Lung (tissue), 12 donors: ENCODE data around the gene FOXK1. TPM values are rescaled to one million over a fixed set of nuclear protein-coding genes. Genes with fewer than 3 reads are reported as not detected.
A peak's percentile ranks its signal among the peaks of the same experiment; 100 is the strongest.

Experiments
- ATAC-seq: fragments of 200-7000 bp; cut with Tn5 transposase; one replicate; pipeline ENCODE4 v1.9.1; 2020; ENCODE audit warnings: moderate number of reproducible peaks; ENCODE audit not compliant: insufficient read depth, low FRiP score
- DNase-seq, 3 donors: peaks; one replicate each; pipeline ENCODE4 v3.0.0-alpha.2; 2013 to 2017
- H3K27ac ChIP-seq, 2 donors: one replicate each; pipeline ENCODE4 v1.5.1; 2013; ENCODE audit warnings: mild to moderate bottlenecking in 2 of 2, moderate library complexity in 2 of 2, control low read depth in 1 of 2, inconsistent platforms in 1 of 2, low read depth in 1 of 2, low read length in 1 of 2
- H3K27me3 ChIP-seq, 3 donors: one replicate each; pipeline ENCODE4 v1.5.1; 2013; ENCODE audit warnings: low read length in 2 of 3; ENCODE audit not compliant: control insufficient read depth in 3 of 3, insufficient read depth in 3 of 3
- H3K36me3 ChIP-seq, 4 donors: one replicate each; pipeline ENCODE4 v1.5.1; 2013; ENCODE audit warnings: low read length in 4 of 4, mild to moderate bottlenecking in 1 of 4, moderate library complexity in 1 of 4; ENCODE audit not compliant: control insufficient read depth in 4 of 4, insufficient read depth in 4 of 4
- H3K4me1 ChIP-seq, 5 donors: one replicate each; pipeline ENCODE4 v1.5.1; 2013; ENCODE audit warnings: low read length in 5 of 5, mild to moderate bottlenecking in 2 of 5, moderate library complexity in 1 of 5; ENCODE audit not compliant: control insufficient read depth in 5 of 5, insufficient read depth in 5 of 5
- H3K4me3 ChIP-seq: one replicate; pipeline ENCODE4 v1.5.1; 2013; ENCODE audit warnings: mild to moderate bottlenecking, control low read depth, moderate library complexity
- H3K9ac ChIP-seq, 2 donors: one replicate each; pipeline ENCODE4 v1.5.1; 2013; ENCODE audit warnings: low read length in 2 of 2, control low read depth in 1 of 2; ENCODE audit not compliant: insufficient read depth in 1 of 2
- H3K9me3 ChIP-seq, 4 donors: one replicate each; pipeline ENCODE4 v1.5.1; 2013; ENCODE audit warnings: low read length in 3 of 4, mild to moderate bottlenecking in 1 of 4, moderate library complexity in 1 of 4; ENCODE audit not compliant: control insufficient read depth in 4 of 4, insufficient read depth in 3 of 4
- CTCF ChIP-seq: IDR thresholded peaks from 2 replicates; pipeline ENCODE4 v1.5.1; 2012; ENCODE audit warnings: mild to moderate bottlenecking; ENCODE audit errors: control extremely low read depth, extremely low read depth
- WGBS, 2 donors: extraction: QIAGEN DNeasy Blood & Tissue Kit; methylation state at CpG; one replicate each; pipeline ENCODE4 v1.1.7; 2013; 5-methylcytosine and 5-hydroxymethylcytosine counted together
- polyA plus RNA-seq, 2 donors: library from polyadenylated mRNA; stranded (reverse); fragments of 200-250 nt; gene quantifications; one replicate each; pipeline ENCODE4 v1.2.1, GENCODE V29; 2013
- total RNA-seq, 2 donors: library from RNA; depleted of rRNA in 1 of 2; stranded (reverse); fragments of >200 nt in 1 of 2; gene quantifications; one replicate each; pipeline ENCODE4 v1.2.1, GENCODE V29; 2014 to 2021
- donor health status: control.
- donor health status: control.
- donor health status: Bipolar disorder and iron deficiency.
- donor health status: healthy.
- donor health status: DM: yes; HTN: yes; CAD: no.

FOXK1 gene
- total and polyA plus RNA-seq, 4 donors, result 6.4 to 36.2 (median 14.3) TPM

- Histone ChIP-seq H3K9me3 (no peaks in the 10 kb centered on the region), H3K4me3 (no peak overlapping the region), H3K36me3 (peaks cover 0 to 2% (median 0%) of the 10 kb centered on the region in 4 donors), H3K27me3 (no peaks in the 10 kb centered on the region), H3K4me1 (peaks cover 7 to 11% (median 8%) of the 10 kb centered on the region in 5 donors), H3K27ac (peak overlapping the region in 1 of 2 donors; percentile 10), H3K9ac (no peak overlapping the region)
- ATAC-seq (no peak), DNase-seq (no peak)
- no peak for TF ChIP-seq CTCF
- WGBS, 2 donors, result 51 to 72% methylated on average over 15 of the region's 15 CpGs
Measured at GRCh38 chr7:4733936-4734528, 51.9 kb downstream of the FOXK1 start.

- DNase-seq (no peak), ATAC-seq (no peak)
- Histone ChIP-seq H3K27me3 (no peaks in the 10 kb centered on the region), H3K36me3 (peaks cover 0 to 2% (median 0%) of the 10 kb centered on the region in 4 donors), H3K9ac (no peak overlapping the region), H3K27ac (peak overlapping the region in 1 of 2 donors; percentile 61), H3K9me3 (no peaks in the 10 kb centered on the region), H3K4me3 (no peak overlapping the region), H3K4me1 (peaks cover 7 to 16% (median 14%) of the 10 kb centered on the region in 5 donors)
- no peak for TF ChIP-seq CTCF
- WGBS, 2 donors, result 75 to 80% methylated on average over 23 of the region's 23 CpGs
Measured at GRCh38 chr7:4734587-4735345, 52.7 kb downstream of the FOXK1 start.

GRCh38 chr7:4737300-4737699 is 55.2 kb downstream of the FOXK1 start:
- ATAC-seq (no peak), DNase-seq (no peak)
- 92 to 94% methylated on average over 15 of the region's 15 CpGs for WGBS, 2 donors
- H3K9me3 ChIP-seq, result no peaks in the 10 kb centered on the region
- H3K4me1 ChIP-seq, result peaks cover 7 to 17% (median 15%) of the 10 kb centered on the region in 5 donors
- no peak for TF ChIP-seq CTCF
- no peak overlapping the region for H3K27ac ChIP-seq
- no peak overlapping the region for H3K4me3 ChIP-seq
- peaks cover 3 to 9% (median 5%) of the 10 kb centered on the region in 4 donors for H3K36me3 ChIP-seq
- no peaks in the 10 kb centered on the region for H3K27me3 ChIP-seq
- no peak overlapping the region for H3K9ac ChIP-seq
